ENCODE results near the gene TRABD2B.

GRCh38 chr1:47772960-47773682, 224.1 kb downstream of the TRABD2B start:
- TF ChIP-seq CTCF (IDR thresholded peaks at IDR 0.05), result no peak
- no peak for TF ChIP-seq EP300 (IDR thresholded peaks at IDR 0.05)
- TF ChIP-seq POLR2A (IDR thresholded peaks at IDR 0.05), result no peak

Data from upper lobe of left lung (tissue), 4 donors.